ENCODE data around the gene SLC7A1. TPM values are rescaled to one million over a fixed set of nuclear protein-coding genes. Genes with fewer than 3 reads are reported as not detected.

The SLC7A1 gene
- total and polyA plus RNA-seq, 2 of the 4 experiments (the other 2 are of a cell fraction): 9.7 to 22.3 TPM

GRCh38 chr13:29523199-29523961, 72.1 kb downstream of the SLC7A1 start:
- H3K4me1 ChIP-seq (ENCODE audit: control insufficient read depth, insufficient read depth, low read length): peaks cover 7% of the 10 kb centered on the region
- CTCF ChIA-PET: no interaction called here

More at GRCh38 chr13:29523199-29523961, 72.1 kb downstream of the SLC7A1 start:
- Histone ChIP-seq H3K14ac (replicated peaks; ENCODE audit: low read depth, low read length) (no peak overlapping the region), H3K9me1 (ENCODE audit: insufficient read depth, low read length) (peaks cover 14% of the 10 kb centered on the region), H4K91ac (ENCODE audit: insufficient read depth, low read depth, low read length) (no peak overlapping the region), H3K36me3 (ENCODE audit: control insufficient read depth, insufficient read depth, low read length) (peaks cover 53% of the 10 kb centered on the region), H3K9me3 (ENCODE audit: control insufficient read depth, insufficient read depth, low read length) (no peaks in the 10 kb centered on the region), H3K9ac (ENCODE audit: low read depth, low read length) (no peak overlapping the region), H3K4me3 (ENCODE audit: insufficient read depth, low read depth, low read length) (no peak overlapping the region), H2BK20ac (ENCODE audit: low read depth, low read length) (no peak overlapping the region), H4K20me1 (ENCODE audit: insufficient read depth, low read length) (peaks cover 6% of the 10 kb centered on the region; the same call in 1 of the 2 replicates), H4K8ac (ENCODE audit: low read depth in 2 of 2, low read length in 2 of 2) (no peak overlapping the region), H2BK5ac (ENCODE audit: low read depth, low read length, poor library complexity, severe bottlenecking) (no peak overlapping the region), H3K4me2 (ENCODE audit: low read depth, low read length) (no peak overlapping the region), H3K4ac (ENCODE audit: low read depth, low read length) (no peak overlapping the region), H3K23ac (ENCODE audit: low read depth, low read length) (no peak overlapping the region), H3K79me1 (ENCODE audit: low read depth in 1 of 2, low read length in 2 of 2) (peaks cover 33 to 62% of the 10 kb centered on the region in 2 experiments), H3K56ac (ENCODE audit: extremely low read depth, insufficient read depth, low read length) (no peak overlapping the region), H2AK5ac (ENCODE audit: low read depth, low read length) (no peak overlapping the region), H3K27ac (ENCODE audit: insufficient read depth, low read length) (no peak overlapping the region), H2AFZ (replicated peaks; ENCODE audit: low read length, poor library complexity) (no peak overlapping the region), H2BK15ac (ENCODE audit: low read depth, low read length) (no peak overlapping the region), H3K27me3 (ENCODE audit: control insufficient read depth, insufficient read depth, low read length) (no peaks in the 10 kb centered on the region), H2AK9ac (replicated peaks; ENCODE audit: low read depth, low read length, poor library complexity) (peak overlapping the region; percentile 18), H3K18ac (ENCODE audit: low read depth, low read length) (no peak overlapping the region), H4K5ac (ENCODE audit: low read depth, low read length) (no peak overlapping the region), H2BK120ac (ENCODE audit: low read depth, low read length) (no peak overlapping the region)
- POLR2A ChIA-PET (ENCODE audit: unreplicated experiment): no interaction called here
- 96% methylated on average over 12 of the region's 23 CpGs; no CpG with 5 or more reads in 1 of the 2 experiments for WGBS, 2 experiments (ENCODE audit: extremely low coverage in 2 of 2, insufficient read length in 1 of 2)
- no peak for DNase-seq
- intact Hi-C loops (cut with micrococcal nuclease) (loop anchor here (5.0 kb wide), 1 partner anchor 69 kb away; no protein-coding TSS in a partner anchor), in situ Hi-C loops (cut with MboI; ENCODE audit: low sequenced_read_pairs) (no loop called here), dilution Hi-C loops (cut with HindIII; ENCODE audit: low sequenced_read_pairs, unreplicated experiment) (no loop called here)
- TF ChIP-seq CEBPB (IDR thresholded peaks at IDR 0.05; ENCODE audit: low read depth, low read length) (no peak), FOS (IDR thresholded peaks at IDR 0.05; ENCODE audit: low read depth, low read length) (no peak), BHLHE40 (IDR thresholded peaks at IDR 0.05; ENCODE audit: low read depth, low read length) (no peak), CTCF (conservative IDR thresholded peaks at IDR 0.05; ENCODE audit: low read depth, low read length) (no peak), RAD21 (IDR thresholded peaks at IDR 0.05; ENCODE audit: low read length) (no peak)
- BruUV-seq (replicated peaks): no TSS peak
- ATAC-seq (ENCODE audit: low read depth): no peak
